Measurements from ENCODE around the gene STK38L. TPM values are rescaled to one million over a fixed set of nuclear protein-coding genes. Genes with fewer than 3 reads are reported as not detected.

The STK38L gene
- total RNA-seq, 1 donor from 2014 or later, result 115 TPM

GRCh38 chr12:27324530-27324929 is 80.4 kb downstream of the STK38L start:
- no peak overlapping the region for H3K4me3 ChIP-seq (ENCODE audit: insufficient read depth, low read depth, low read length)
- no peaks in the 10 kb centered on the region for H3K9me3 ChIP-seq (ENCODE audit: insufficient read depth, low read depth, low read length)
- peaks cover 12% of the 10 kb centered on the region for H4K20me1 ChIP-seq (ENCODE audit: insufficient read depth, low read length)
- H3K4me3 Mint-ChIP-seq (ENCODE audit: unreplicated experiment), result no peak overlapping the region
- TF ChIP-seq EZH2 (IDR thresholded peaks at IDR 0.05; ENCODE audit: insufficient read depth, low read length) (no peak), CTCF (IDR thresholded peaks at IDR 0.05; ENCODE audit: insufficient read depth, low read depth, low read length) (no peak)
- DNase-seq (ENCODE audit: low read depth) (peak; percentile 55), FAIRE-seq (no peak)
- H2AFZ ChIP-seq (ENCODE audit: low read depth, low read length), result no peak overlapping the region
- no peaks in the 10 kb centered on the region for H3K4me1 ChIP-seq (ENCODE audit: insufficient read depth, low read length)
- no peaks in the 10 kb centered on the region for H3K27me3 Mint-ChIP-seq (ENCODE audit: low read depth, unreplicated experiment)
- H3K36me3 Mint-ChIP-seq (ENCODE audit: low read depth, unreplicated experiment), result peaks cover 1% of the 10 kb centered on the region
- no peaks in the 10 kb centered on the region for H3K79me2 ChIP-seq (ENCODE audit: insufficient read depth, low read length)
- H3K27me3 ChIP-seq (ENCODE audit: insufficient read depth, low read length), result no peaks in the 10 kb centered on the region
- H3K36me3 ChIP-seq (ENCODE audit: insufficient read depth, low read length), result peaks cover 51% of the 10 kb centered on the region
- peaks cover 6% of the 10 kb centered on the region for H3K4me1 Mint-ChIP-seq (ENCODE audit: low read depth, unreplicated experiment)
- H3K9me3 Mint-ChIP-seq (ENCODE audit: unreplicated experiment), result no peaks in the 10 kb centered on the region
- no peak overlapping the region for H3K9ac ChIP-seq (ENCODE audit: low read length)
- H3K27ac ChIP-seq (ENCODE audit: low read depth, low read length), result no peak overlapping the region
- H3K4me2 ChIP-seq (ENCODE audit: low read length), result no peak overlapping the region
- no peak overlapping the region for H3K27ac Mint-ChIP-seq (ENCODE audit: unreplicated experiment)

GRCh38 chr12:27330846-27331245 is 86.8 kb downstream of the STK38L start:
- H3K36me3 Mint-ChIP-seq (ENCODE audit: low read depth, unreplicated experiment), result no peaks in the 10 kb centered on the region
- Histone ChIP-seq H3K27me3 (ENCODE audit: insufficient read depth, low read length) (no peaks in the 10 kb centered on the region), H3K4me3 (ENCODE audit: insufficient read depth, low read depth, low read length) (peak overlapping the region; percentile 9), H3K36me3 (ENCODE audit: insufficient read depth, low read length) (peaks cover 17% of the 10 kb centered on the region), H3K4me2 (ENCODE audit: low read length) (peak overlapping the region; percentile 95), H2AFZ (ENCODE audit: low read depth, low read length) (no peak overlapping the region), H3K79me2 (ENCODE audit: insufficient read depth, low read length) (peaks cover 28% of the 10 kb centered on the region), H3K9ac (ENCODE audit: low read length) (peak overlapping the region; percentile 80), H4K20me1 (ENCODE audit: insufficient read depth, low read length) (peaks cover 14% of the 10 kb centered on the region), H3K27ac (ENCODE audit: low read depth, low read length) (peak overlapping the region; percentile 72), H3K4me1 (ENCODE audit: insufficient read depth, low read length) (peaks cover 21% of the 10 kb centered on the region), H3K9me3 (ENCODE audit: insufficient read depth, low read depth, low read length) (no peaks in the 10 kb centered on the region)
- peaks cover 2% of the 10 kb centered on the region for H3K9me3 Mint-ChIP-seq (ENCODE audit: unreplicated experiment)
- H3K27me3 Mint-ChIP-seq (ENCODE audit: low read depth, unreplicated experiment), result no peaks in the 10 kb centered on the region
- peak overlapping the region; percentile 96 for H3K27ac Mint-ChIP-seq (ENCODE audit: unreplicated experiment)
- DNase-seq (ENCODE audit: low read depth) (peak; percentile 36), FAIRE-seq (no peak)
- TF ChIP-seq CTCF (IDR thresholded peaks at IDR 0.05; ENCODE audit: insufficient read depth, low read depth, low read length) (no peak), EZH2 (IDR thresholded peaks at IDR 0.05; ENCODE audit: insufficient read depth, low read length) (no peak)
- peaks cover 26% of the 10 kb centered on the region for H3K4me1 Mint-ChIP-seq (ENCODE audit: low read depth, unreplicated experiment)
- H3K4me3 Mint-ChIP-seq (ENCODE audit: unreplicated experiment), result peak overlapping the region; percentile 73

- Histone ChIP-seq H3K27ac (ENCODE audit: low read depth, low read length) (peak overlapping the region; percentile 72), H3K4me3 (ENCODE audit: insufficient read depth, low read depth, low read length) (peak overlapping the region; percentile 77), H3K9me3 (ENCODE audit: insufficient read depth, low read depth, low read length) (no peaks in the 10 kb centered on the region), H3K36me3 (ENCODE audit: insufficient read depth, low read length) (peaks cover 12% of the 10 kb centered on the region), H3K27me3 (ENCODE audit: insufficient read depth, low read length) (no peaks in the 10 kb centered on the region), H3K4me2 (ENCODE audit: low read length) (peak overlapping the region; percentile 95), H2AFZ (ENCODE audit: low read depth, low read length) (no peak overlapping the region), H3K4me1 (ENCODE audit: insufficient read depth, low read length) (peaks cover 21% of the 10 kb centered on the region), H3K9ac (ENCODE audit: low read length) (peak overlapping the region; percentile 80), H4K20me1 (ENCODE audit: insufficient read depth, low read length) (peaks cover 15% of the 10 kb centered on the region), H3K79me2 (ENCODE audit: insufficient read depth, low read length) (peaks cover 33% of the 10 kb centered on the region)
- peak; percentile 95 for DNase-seq (ENCODE audit: low read depth)
- FAIRE-seq, result peak; percentile 97
- Mint-ChIP-seq H3K36me3 (ENCODE audit: low read depth, unreplicated experiment) (no peaks in the 10 kb centered on the region), H3K27me3 (ENCODE audit: low read depth, unreplicated experiment) (no peaks in the 10 kb centered on the region), H3K9me3 (ENCODE audit: unreplicated experiment) (peaks cover 2% of the 10 kb centered on the region), H3K4me1 (ENCODE audit: low read depth, unreplicated experiment) (peaks cover 26% of the 10 kb centered on the region), H3K27ac (ENCODE audit: unreplicated experiment) (peak overlapping the region; percentile 96), H3K4me3 (ENCODE audit: unreplicated experiment) (peak overlapping the region; percentile 73)
- TF ChIP-seq CTCF (IDR thresholded peaks at IDR 0.05; ENCODE audit: insufficient read depth, low read depth, low read length) (no peak), EZH2 (IDR thresholded peaks at IDR 0.05; ENCODE audit: insufficient read depth, low read length) (no peak)
Measured at GRCh38 chr12:27331291-27331926, 87.3 kb downstream of the STK38L start.

All from astrocyte (in vitro differentiated cells and primary cell).